Endothelial cell of umbilical vein (primary cell): ENCODE measurements around the gene GMPPB. TPM values are rescaled to one million over a fixed set of nuclear protein-coding genes. Genes with fewer than 3 reads are reported as not detected.

ENCODE experiments used
- BruUV-seq: library from RNA; stranded (reverse); fragments of 400-500 nt; replicated peaks from 2 replicates; lab custom pipeline; 2021; lab: Mats Ljungman, UMichigan
- CTCF ChIA-PET: fragments of 300-600, 350-600 bp; sonication (Branson Sonifier 250); formaldehyde crosslinking; loops from one replicate; lab custom pipeline; 2021; ENCODE audit warnings: antibody characterized with exemption, inconsistent platforms; lab: Charles Lee
- POLR2A ChIA-PET: fragments of 300-600, 350-600 bp; sonication (Branson Sonifier 250); formaldehyde crosslinking; loops from one replicate; lab custom pipeline; 2021; ENCODE audit warnings: antibody characterized with exemption, inconsistent platforms; lab: Charles Lee
- DNase-seq: peaks from one replicate; pipeline ENCODE4 v3.0.0-alpha.2; 2011; ENCODE audit warnings: low read depth, low spot score
- FAIRE-seq: peaks from 2 replicates; lab custom pipeline; 2011; peaks lifted over from hg19 to GRCh38; lab: Jason Lieb, UNC
- H2AFZ ChIP-seq: 2 replicates; pipeline ENCODE4 v1.6.0; 2012; ENCODE audit warnings: low read depth, low read length, control low read depth, inconsistent platforms
- H3K27ac ChIP-seq: 2 replicates; pipeline ENCODE4 v1.5.1; 2011; ENCODE audit warnings: low read depth, mild to moderate bottlenecking, control low read depth, low read length, moderate library complexity; ENCODE audit not compliant: insufficient read depth
- H3K27me3 ChIP-seq, 2 experiments: 2 replicates each; pipeline versions ENCODE4 v1.6.0 to v1.6.1; 2011; ENCODE audit warnings: low read length in 2 of 2, mixed read lengths in 1 of 2; ENCODE audit not compliant: control insufficient read depth in 2 of 2, insufficient read depth in 2 of 2
- H3K36me3 ChIP-seq, 2 experiments: 2 replicates in 1 of 2; 3 replicates in 1 of 2; pipeline ENCODE4 v1.5.1; 2011; ENCODE audit warnings: low read length in 2 of 2, mild to moderate bottlenecking in 1 of 2, moderate library complexity in 1 of 2; ENCODE audit not compliant: control insufficient read depth in 2 of 2, insufficient read depth in 2 of 2; ENCODE audit errors: extremely low read depth in 1 of 2
- H3K4me1 ChIP-seq: 3 replicates; pipeline ENCODE4 v1.5.1; 2011; ENCODE audit warnings: mild to moderate bottlenecking, low read length; ENCODE audit not compliant: control insufficient read depth, insufficient read depth; ENCODE audit errors: extremely low read depth
- H3K4me2 ChIP-seq: 2 replicates; pipeline ENCODE4 v1.6.1; 2011; ENCODE audit warnings: low read length, control low read depth, mixed read lengths; ENCODE audit not compliant: insufficient read depth
- H3K4me3 ChIP-seq, 3 experiments: fragments of 200-600 bp in 1 of 3; sonication (generic), shearing (Covaris generic) in 1 of 3; replicated peaks in 1 of 3; 2 replicates each; pipeline ENCODE4 v1.5.1; 2011 to 2016; ENCODE audit warnings: control low read depth in 3 of 3, low read length in 3 of 3, mild to moderate bottlenecking in 2 of 3, inconsistent platforms in 1 of 3, low read depth in 1 of 3, moderate library complexity in 1 of 3; ENCODE audit not compliant: insufficient read depth in 1 of 3
- H3K79me2 ChIP-seq: 2 replicates; pipeline ENCODE4 v1.6.0; 2012; ENCODE audit warnings: low read length, inconsistent platforms; ENCODE audit not compliant: control insufficient read depth, insufficient read depth
- H3K9ac ChIP-seq: replicated peaks from 2 replicates; pipeline ENCODE3; 2011; ENCODE audit warnings: low read length, control low read depth; ENCODE audit not compliant: insufficient read depth; ENCODE audit errors: extremely low read depth
- H3K9me1 ChIP-seq: replicated peaks from 3 replicates; pipeline ENCODE4 v1.6.0; 2011; ENCODE audit warnings: mild to moderate bottlenecking, low read length; ENCODE audit not compliant: control insufficient read depth, insufficient read depth; ENCODE audit errors: extremely low read depth
- H3K9me3 ChIP-seq: replicated peaks from 2 replicates; pipeline ENCODE4 v1.5.1; 2012; ENCODE audit warnings: low read length, inconsistent platforms; ENCODE audit not compliant: control insufficient read depth, insufficient read depth
- H4K20me1 ChIP-seq: replicated peaks from 2 replicates; pipeline ENCODE3; 2011; ENCODE audit warnings: mild to moderate bottlenecking, low read length; ENCODE audit not compliant: control insufficient read depth, insufficient read depth; ENCODE audit errors: extremely low read depth
- EZH2 ChIP-seq: IDR thresholded peaks from 2 replicates; pipeline ENCODE4 v1.6.1; 2012; ENCODE audit warnings: borderline replicate concordance, low read depth, mild to moderate bottlenecking, moderate library complexity, low read length, inconsistent platforms; ENCODE audit not compliant: severe bottlenecking
- FOS ChIP-seq: IDR thresholded peaks from 2 replicates; pipeline ENCODE4 v1.6.1; 2011; ENCODE audit warnings: mild to moderate bottlenecking, low read length, moderate library complexity, borderline replicate concordance; ENCODE audit not compliant: insufficient read depth
- GATA2 ChIP-seq: IDR thresholded peaks from 2 replicates; pipeline ENCODE4 v1.7.0; 2011; ENCODE audit warnings: low read depth, mild to moderate bottlenecking, moderate library complexity, mixed read lengths, low read length; ENCODE audit not compliant: insufficient read length, insufficient read depth
- JUN ChIP-seq: IDR thresholded peaks from 2 replicates; pipeline ENCODE4 v1.6.1; 2011; ENCODE audit warnings: borderline replicate concordance, low read depth; ENCODE audit not compliant: insufficient read length, insufficient read depth
- MYC ChIP-seq: IDR thresholded peaks from one replicate; pipeline ENCODE4 v1.6.1; 2011; ENCODE audit warnings: mild to moderate bottlenecking, low read depth, low read length
- POLR2A ChIP-seq: IDR thresholded peaks from 2 replicates; pipeline ENCODE4 v1.6.1; 2012; ENCODE audit warnings: low read depth, mild to moderate bottlenecking, control low read depth, low read length
- POLR2AphosphoS5 ChIP-seq: IDR thresholded peaks from 2 replicates; pipeline ENCODE4 v1.6.1; 2012; ENCODE audit warnings: low read depth, mild to moderate bottlenecking, control low read depth, low read length, moderate library complexity; ENCODE audit not compliant: insufficient read depth
- dilution Hi-C: fragments of 300-500 bp; cut with MboI; formaldehyde crosslinking; loops from one replicate; pipeline ENCODE4 v1.15.0; 2019; ENCODE audit warnings: low sequenced_read_pairs; ENCODE audit not compliant: extremely low pct_ligation_motif_present
- intact Hi-C: fragments of 100-400 bp; cut with micrococcal nuclease; formaldehyde crosslinking; loops from one replicate; pipeline ENCODE4 v1.10.0; 2022
- polyA plus RNA-seq, 4 experiments: library from polyadenylated mRNA; depleted of rRNA in 3 of 4; stranded (reverse) in 3 of 4; unstranded in 1 of 4; fragments of >200 nt; gene quantifications; 2 replicates each; pipeline versions ENCODE4 v1.2.1 to v1.2.3, GENCODE V29; 2011 to 2012; ENCODE audit warnings: missing spikeins in 1 of 4
- small RNA-seq: library from RNA; depleted of rRNA; stranded (forward); fragments of <200 nt; gene quantifications from one replicate; pipeline ENCODE3, GENCODE V24; 2012; ENCODE audit warnings: low replicate concordance, low read depth; ENCODE audit not compliant: insufficient read depth, insufficient read length
- total RNA-seq: library from RNA; stranded (reverse); gene quantifications from 2 replicates; pipeline ENCODE4 v1.2.3, GENCODE V29; 2021
- TF ChIP-seq, protein P1 (sequence below), 2 donors: IDR thresholded peaks; 1 replicate in 1 of 2; 2 replicates in 1 of 2; pipeline ENCODE4 v1.5.1; 2011; ENCODE audit warnings: low read length in 2 of 2, mild to moderate bottlenecking in 2 of 2, moderate library complexity in 2 of 2, control low read depth in 1 of 2, inconsistent platforms in 1 of 2, low read depth in 1 of 2; ENCODE audit not compliant: insufficient read depth in 1 of 2; ENCODE audit errors: extremely low read depth in 1 of 2
- TF ChIP-seq, protein P2 (sequence below): IDR thresholded peaks from 2 replicates; pipeline ENCODE4 v1.6.1; 2011; ENCODE audit not compliant: insufficient read depth, insufficient read length

Gene GMPPB
- total and polyA plus RNA-seq, 2 donors (not counting 3 experiments of a cell fraction or from before 2014, with no cell fraction given), result 52.5 to 62.0 TPM

DNA sequence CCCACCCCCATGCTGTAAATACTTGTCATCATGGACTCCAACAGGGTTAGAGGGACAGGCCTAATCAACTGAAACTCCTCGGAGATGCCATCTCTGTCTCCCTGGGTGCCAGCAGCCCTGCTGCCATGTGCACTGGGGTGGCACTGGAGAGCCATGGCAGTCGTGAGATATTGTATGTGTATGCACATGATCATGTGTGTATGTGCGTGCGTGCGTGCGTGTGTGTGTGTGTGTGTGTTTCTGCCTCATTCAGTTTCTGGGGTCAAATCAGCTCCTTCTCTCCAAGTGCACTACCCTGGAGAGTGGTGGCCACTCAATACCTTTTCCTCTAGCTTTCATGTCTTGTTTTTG is 52.8 kb downstream of the GMPPB start:
- DNase-seq, result no peak
- ChIA-PET POLR2A (no interaction called here), CTCF (interaction anchor here (0.8 to 5.4 kb wide), 4 partner anchors 11 to 132 kb away, joined by 4 to 293 read pairs (median 9); partner anchors contain the start of gene BSN)
- dilution Hi-C loops, result no loop called here
- no peaks in the 10 kb centered on the region for H3K9me3 ChIP-seq
- H3K79me2 ChIP-seq, result peaks cover 3% of the 10 kb centered on the region
- no peak overlapping the region for H3K27ac ChIP-seq
- peaks cover 4% of the 10 kb centered on the region for H3K4me1 ChIP-seq
- H3K4me2 ChIP-seq, result no peak overlapping the region
- no peaks in the 10 kb centered on the region for H4K20me1 ChIP-seq
- no peaks in the 10 kb centered on the region for H3K27me3 ChIP-seq
- no peak for FAIRE-seq
- intact Hi-C loops, result loop anchor here (1.0 kb wide), 1 partner anchor 132 kb away; no protein-coding TSS in a partner anchor
- H2AFZ ChIP-seq, result no peak overlapping the region
- no peaks in the 10 kb centered on the region for H3K36me3 ChIP-seq
- no peaks in the 10 kb centered on the region for H3K9me1 ChIP-seq
- no peak overlapping the region for H3K9ac ChIP-seq
- TF ChIP-seq, protein P1, sequence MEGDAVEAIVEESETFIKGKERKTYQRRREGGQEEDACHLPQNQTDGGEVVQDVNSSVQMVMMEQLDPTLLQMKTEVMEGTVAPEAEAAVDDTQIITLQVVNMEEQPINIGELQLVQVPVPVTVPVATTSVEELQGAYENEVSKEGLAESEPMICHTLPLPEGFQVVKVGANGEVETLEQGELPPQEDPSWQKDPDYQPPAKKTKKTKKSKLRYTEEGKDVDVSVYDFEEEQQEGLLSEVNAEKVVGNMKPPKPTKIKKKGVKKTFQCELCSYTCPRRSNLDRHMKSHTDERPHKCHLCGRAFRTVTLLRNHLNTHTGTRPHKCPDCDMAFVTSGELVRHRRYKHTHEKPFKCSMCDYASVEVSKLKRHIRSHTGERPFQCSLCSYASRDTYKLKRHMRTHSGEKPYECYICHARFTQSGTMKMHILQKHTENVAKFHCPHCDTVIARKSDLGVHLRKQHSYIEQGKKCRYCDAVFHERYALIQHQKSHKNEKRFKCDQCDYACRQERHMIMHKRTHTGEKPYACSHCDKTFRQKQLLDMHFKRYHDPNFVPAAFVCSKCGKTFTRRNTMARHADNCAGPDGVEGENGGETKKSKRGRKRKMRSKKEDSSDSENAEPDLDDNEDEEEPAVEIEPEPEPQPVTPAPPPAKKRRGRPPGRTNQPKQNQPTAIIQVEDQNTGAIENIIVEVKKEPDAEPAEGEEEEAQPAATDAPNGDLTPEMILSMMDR (IDR thresholded peaks at IDR 0.05; ENCODE audit: extremely low read depth in 1 of 2, insufficient read depth in 1 of 2, low read depth in 1 of 2, low read length in 2 of 2), result no peak
- TF ChIP-seq, protein P2, sequence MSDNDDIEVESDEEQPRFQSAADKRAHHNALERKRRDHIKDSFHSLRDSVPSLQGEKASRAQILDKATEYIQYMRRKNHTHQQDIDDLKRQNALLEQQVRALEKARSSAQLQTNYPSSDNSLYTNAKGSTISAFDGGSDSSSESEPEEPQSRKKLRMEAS, result no peak
- TF ChIP-seq POLR2A, result no peak
- no peak for TF ChIP-seq EZH2
- TF ChIP-seq JUN, result no peak
- TF ChIP-seq GATA2, result no peak
- no peak for TF ChIP-seq MYC
- no peak for TF ChIP-seq POLR2AphosphoS5
- no peak for TF ChIP-seq FOS
- H3K4me3 ChIP-seq, result no peak overlapping the region
- BruUV-seq, result no TSS peak

Small RNAs within 50 kb of the gene (small RNA-seq; reads per million reads assigned to genes)
- gene AMIGO3 (not detected), gene COX6CP14 (not detected)

Other genes starting within 250 kb of the GMPPB start
- 0.27 and 0.28 TPM in 2 replicates for gene BSN, start 169.5 kb downstream of the GMPPB start, total RNA-seq
- 0.03 and 0.04 TPM in 2 replicates for gene BSN, start 169.5 kb downstream of the GMPPB start, polyA plus RNA-seq
- gene APEH, start 49.6 kb downstream of the GMPPB start, total RNA-seq, result 68.2 and 77.9 TPM in 2 replicates
- gene APEH, start 49.6 kb downstream of the GMPPB start, polyA plus RNA-seq, result 74.3 and 74.8 TPM in 2 replicates
- 6.1 and 8.7 TPM in 2 replicates for gene MST1, start 34.5 kb downstream of the GMPPB start, total RNA-seq
- 15.3 and 17.5 TPM in 2 replicates for gene MST1, start 34.5 kb downstream of the GMPPB start, polyA plus RNA-seq
- gene RNF123, start 34.4 kb downstream of the GMPPB start, total RNA-seq, result 43.4 and 51.0 TPM in 2 replicates
- gene RNF123, start 34.4 kb downstream of the GMPPB start, polyA plus RNA-seq, result 59.3 and 67.2 TPM in 2 replicates
- gene AMIGO3, start 4.3 kb downstream of the GMPPB start, total RNA-seq, result 0.21 TPM in 1 of 2 replicates, not detected in the other
- gene AMIGO3, start 4.3 kb downstream of the GMPPB start, polyA plus RNA-seq, result 0.21 and 1.2 TPM in 2 replicates
- 54.6 and 60.8 TPM in 2 replicates for gene IP6K1, start 62.6 kb upstream of the GMPPB start, total RNA-seq
- 42.7 and 47.0 TPM in 2 replicates for gene IP6K1, start 62.6 kb upstream of the GMPPB start, polyA plus RNA-seq
- gene CDHR4, start 75.9 kb upstream of the GMPPB start, total RNA-seq, result not detected in 2 replicates
- gene CDHR4, start 75.9 kb upstream of the GMPPB start, polyA plus RNA-seq, result 0.19 TPM in 1 of 2 replicates, not detected in the other
- 24.0 and 26.5 TPM in 2 replicates for gene INKA1, start 79.3 kb upstream of the GMPPB start, total RNA-seq
- gene INKA1, start 79.3 kb upstream of the GMPPB start, polyA plus RNA-seq, result 37.8 and 57.7 TPM in 2 replicates
- gene UBA7, start 90.0 kb upstream of the GMPPB start, total RNA-seq, result 41.9 and 57.4 TPM in 2 replicates
- gene UBA7, start 90.0 kb upstream of the GMPPB start, polyA plus RNA-seq, result 80.7 and 98.7 TPM in 2 replicates
- 11.5 and 13.4 TPM in 2 replicates for gene TRAIP, start 132.6 kb upstream of the GMPPB start, total RNA-seq
- gene TRAIP, start 132.6 kb upstream of the GMPPB start, polyA plus RNA-seq, result 8.6 and 9.5 TPM in 2 replicates
- not detected in 2 replicates for gene CAMKV, start 146.0 kb upstream of the GMPPB start, total RNA-seq
- not detected in 2 replicates for gene CAMKV, start 146.0 kb upstream of the GMPPB start, polyA plus RNA-seq
- 0.93 and 1.5 TPM in 2 replicates for gene MST1R, start 179.9 kb upstream of the GMPPB start, total RNA-seq
- 2.4 and 3.6 TPM in 2 replicates for gene MST1R, start 179.9 kb upstream of the GMPPB start, polyA plus RNA-seq
- 17.0 and 17.5 TPM in 2 replicates for gene MON1A, start 205.9 kb upstream of the GMPPB start, total RNA-seq
- 31.1 and 37.0 TPM in 2 replicates for gene MON1A, start 205.9 kb upstream of the GMPPB start, polyA plus RNA-seq
- gene RBM6, start 216.2 kb upstream of the GMPPB start, total RNA-seq, result 94.5 and 96.0 TPM in 2 replicates
- 24.6 and 30.4 TPM in 2 replicates for gene RBM6, start 216.2 kb upstream of the GMPPB start, polyA plus RNA-seq